NB4 (cell line): ENCODE results near the gene CRX.

ENCODE experiments used
- MYC ChIP-seq: IDR thresholded peaks from 2 replicates; pipeline ENCODE4 v1.6.1; 2011; ENCODE audit warnings: low read depth, low read length
- POLR2A ChIP-seq: IDR thresholded peaks from 2 replicates; pipeline ENCODE4 v1.6.1; 2011; ENCODE audit warnings: mild to moderate bottlenecking; ENCODE audit not compliant: insufficient read length; ENCODE audit errors: extremely low read depth
- TF ChIP-seq, protein P1 (sequence below): IDR thresholded peaks from one replicate; pipeline ENCODE4 v1.5.1; 2012; ENCODE audit warnings: low read depth, low read length
- TF ChIP-seq, protein P2 (sequence below): IDR thresholded peaks from 2 replicates; pipeline ENCODE4 v1.6.1; 2011; ENCODE audit warnings: low read depth, low read length

DNA sequence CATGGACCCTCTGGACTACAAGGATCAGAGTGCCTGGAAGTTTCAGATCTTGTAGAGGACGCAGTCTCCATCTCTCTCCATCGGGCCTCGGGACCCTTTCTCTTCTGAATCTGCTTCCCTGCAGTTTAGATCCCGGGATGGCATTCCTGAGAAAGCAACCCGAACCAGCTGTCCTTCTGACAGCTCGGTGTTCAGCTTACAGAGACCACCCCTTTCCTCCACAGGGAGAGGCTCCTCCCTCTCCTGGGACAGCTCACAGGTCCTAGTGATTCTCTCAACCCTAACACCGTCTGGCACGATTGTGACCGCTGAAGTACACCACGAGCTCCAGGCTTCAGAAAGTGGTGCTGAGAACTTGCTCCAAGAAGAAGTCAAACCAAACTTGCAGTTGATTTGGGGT, 18.2 kb downstream of the CRX start:
- TF ChIP-seq, protein P1, sequence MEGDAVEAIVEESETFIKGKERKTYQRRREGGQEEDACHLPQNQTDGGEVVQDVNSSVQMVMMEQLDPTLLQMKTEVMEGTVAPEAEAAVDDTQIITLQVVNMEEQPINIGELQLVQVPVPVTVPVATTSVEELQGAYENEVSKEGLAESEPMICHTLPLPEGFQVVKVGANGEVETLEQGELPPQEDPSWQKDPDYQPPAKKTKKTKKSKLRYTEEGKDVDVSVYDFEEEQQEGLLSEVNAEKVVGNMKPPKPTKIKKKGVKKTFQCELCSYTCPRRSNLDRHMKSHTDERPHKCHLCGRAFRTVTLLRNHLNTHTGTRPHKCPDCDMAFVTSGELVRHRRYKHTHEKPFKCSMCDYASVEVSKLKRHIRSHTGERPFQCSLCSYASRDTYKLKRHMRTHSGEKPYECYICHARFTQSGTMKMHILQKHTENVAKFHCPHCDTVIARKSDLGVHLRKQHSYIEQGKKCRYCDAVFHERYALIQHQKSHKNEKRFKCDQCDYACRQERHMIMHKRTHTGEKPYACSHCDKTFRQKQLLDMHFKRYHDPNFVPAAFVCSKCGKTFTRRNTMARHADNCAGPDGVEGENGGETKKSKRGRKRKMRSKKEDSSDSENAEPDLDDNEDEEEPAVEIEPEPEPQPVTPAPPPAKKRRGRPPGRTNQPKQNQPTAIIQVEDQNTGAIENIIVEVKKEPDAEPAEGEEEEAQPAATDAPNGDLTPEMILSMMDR, result no peak
- TF ChIP-seq, protein P2, sequence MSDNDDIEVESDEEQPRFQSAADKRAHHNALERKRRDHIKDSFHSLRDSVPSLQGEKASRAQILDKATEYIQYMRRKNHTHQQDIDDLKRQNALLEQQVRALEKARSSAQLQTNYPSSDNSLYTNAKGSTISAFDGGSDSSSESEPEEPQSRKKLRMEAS, result no peak
- TF ChIP-seq POLR2A (no peak), MYC (no peak)
